ENCODE data around the gene STK24.

Gene STK24

GRCh38 chr13:98532254-98532653 lies 44.7 kb downstream of the STK24 start:
- H3K27ac ChIP-seq (ENCODE audit: low read depth, low read length, severe bottlenecking): no peak overlapping the region
- 100% methylated on average over 1 to 2 of the region's 3 CpGs for WGBS, 2 experiments (ENCODE audit: insufficient coverage in 2 of 2)
- no peak overlapping the region for H3K4me3 ChIP-seq (ENCODE audit: extremely low read depth, insufficient read depth, low read length, poor library complexity, severe bottlenecking)
- H3K36me3 ChIP-seq (ENCODE audit: control insufficient read depth, insufficient read depth, low read length): peaks cover 9% of the 10 kb centered on the region
- no peaks in the 10 kb centered on the region for H3K9me3 ChIP-seq (ENCODE audit: control insufficient read depth, low read length)
- H3K4me1 ChIP-seq (ENCODE audit: control insufficient read depth, insufficient read depth, low read length, poor library complexity, severe bottlenecking): no peaks in the 10 kb centered on the region

- Histone ChIP-seq H3K4me3 (ENCODE audit: extremely low read depth, insufficient read depth, low read length, poor library complexity, severe bottlenecking) (no peak overlapping the region), H3K4me1 (ENCODE audit: control insufficient read depth, insufficient read depth, low read length, poor library complexity, severe bottlenecking) (no peaks in the 10 kb centered on the region), H3K9me3 (ENCODE audit: control insufficient read depth, low read length) (no peaks in the 10 kb centered on the region), H3K36me3 (ENCODE audit: control insufficient read depth, insufficient read depth, low read length) (peaks cover 9% of the 10 kb centered on the region), H3K27ac (ENCODE audit: low read depth, low read length, severe bottlenecking) (no peak overlapping the region)
- 92 to 95% methylated on average over 7 of the region's 7 CpGs for WGBS, 2 experiments (ENCODE audit: insufficient coverage in 2 of 2)
Measured at GRCh38 chr13:98530217-98530616, 46.7 kb downstream of the STK24 start.

GRCh38 chr13:98529171-98529570 lies 47.7 kb downstream of the STK24 start:
- Histone ChIP-seq H3K4me1 (ENCODE audit: control insufficient read depth, insufficient read depth, low read length, poor library complexity, severe bottlenecking) (no peaks in the 10 kb centered on the region), H3K27ac (ENCODE audit: low read depth, low read length, severe bottlenecking) (no peak overlapping the region), H3K36me3 (ENCODE audit: control insufficient read depth, insufficient read depth, low read length) (peaks cover 12% of the 10 kb centered on the region), H3K9me3 (ENCODE audit: control insufficient read depth, low read length) (no peaks in the 10 kb centered on the region), H3K4me3 (ENCODE audit: extremely low read depth, insufficient read depth, low read length, poor library complexity, severe bottlenecking) (no peak overlapping the region)
- 95% methylated on average over 8 of the region's 8 CpGs for WGBS, 2 experiments (ENCODE audit: insufficient coverage in 2 of 2)

GRCh38 chr13:98528663-98529064 lies 48.2 kb downstream of the STK24 start:
- Histone ChIP-seq H3K36me3 (ENCODE audit: control insufficient read depth, insufficient read depth, low read length) (peaks cover 12% of the 10 kb centered on the region), H3K27ac (ENCODE audit: low read depth, low read length, severe bottlenecking) (no peak overlapping the region), H3K4me3 (ENCODE audit: extremely low read depth, insufficient read depth, low read length, poor library complexity, severe bottlenecking) (no peak overlapping the region), H3K4me1 (ENCODE audit: control insufficient read depth, insufficient read depth, low read length, poor library complexity, severe bottlenecking) (no peaks in the 10 kb centered on the region), H3K9me3 (ENCODE audit: control insufficient read depth, low read length) (no peaks in the 10 kb centered on the region)
- 94 to 98% methylated on average over 4 to 8 of the region's 8 CpGs for WGBS, 2 experiments (ENCODE audit: insufficient coverage in 2 of 2)

GRCh38 chr13:98527526-98527925 lies 49.4 kb downstream of the STK24 start:
- H3K4me1 ChIP-seq (ENCODE audit: control insufficient read depth, insufficient read depth, low read length, poor library complexity, severe bottlenecking): peaks cover 7% of the 10 kb centered on the region
- H3K36me3 ChIP-seq (ENCODE audit: control insufficient read depth, insufficient read depth, low read length): peaks cover 12% of the 10 kb centered on the region
- H3K4me3 ChIP-seq (ENCODE audit: extremely low read depth, insufficient read depth, low read length, poor library complexity, severe bottlenecking): no peak overlapping the region
- no peaks in the 10 kb centered on the region for H3K9me3 ChIP-seq (ENCODE audit: control insufficient read depth, low read length)
- WGBS, 2 experiments (ENCODE audit: insufficient coverage in 2 of 2): 81 to 92% methylated on average over 8 to 13 of the region's 13 CpGs
- H3K27ac ChIP-seq (ENCODE audit: low read depth, low read length, severe bottlenecking): no peak overlapping the region

- no peak overlapping the region for H3K27ac ChIP-seq (ENCODE audit: low read depth, low read length, severe bottlenecking)
- peaks cover 17% of the 10 kb centered on the region for H3K4me1 ChIP-seq (ENCODE audit: control insufficient read depth, insufficient read depth, low read length, poor library complexity, severe bottlenecking)
- 88% methylated on average over 1 of the region's 2 CpGs; no CpG with 5 or more reads in 1 of the 2 experiments for WGBS, 2 experiments (ENCODE audit: insufficient coverage in 2 of 2)
- H3K4me3 ChIP-seq (ENCODE audit: extremely low read depth, insufficient read depth, low read length, poor library complexity, severe bottlenecking): no peak overlapping the region
- no peaks in the 10 kb centered on the region for H3K9me3 ChIP-seq (ENCODE audit: control insufficient read depth, low read length)
- peaks cover 12% of the 10 kb centered on the region for H3K36me3 ChIP-seq (ENCODE audit: control insufficient read depth, insufficient read depth, low read length)
Measured at GRCh38 chr13:98526182-98526512, 50.8 kb downstream of the STK24 start.

GRCh38 chr13:98525456-98526181 lies 51.3 kb downstream of the STK24 start:
- H3K4me3 ChIP-seq (ENCODE audit: extremely low read depth, insufficient read depth, low read length, poor library complexity, severe bottlenecking): no peak overlapping the region
- 88 to 90% methylated on average over 7 to 8 of the region's 18 CpGs for WGBS, 2 experiments (ENCODE audit: insufficient coverage in 2 of 2)
- H3K9me3 ChIP-seq (ENCODE audit: control insufficient read depth, low read length): no peaks in the 10 kb centered on the region
- H3K27ac ChIP-seq (ENCODE audit: low read depth, low read length, severe bottlenecking): no peak overlapping the region
- peaks cover 22% of the 10 kb centered on the region for H3K4me1 ChIP-seq (ENCODE audit: control insufficient read depth, insufficient read depth, low read length, poor library complexity, severe bottlenecking)
- H3K36me3 ChIP-seq (ENCODE audit: control insufficient read depth, insufficient read depth, low read length): peaks cover 12% of the 10 kb centered on the region

GRCh38 chr13:98524793-98525192 lies 52.1 kb downstream of the STK24 start:
- Histone ChIP-seq H3K9me3 (ENCODE audit: control insufficient read depth, low read length) (no peaks in the 10 kb centered on the region), H3K36me3 (ENCODE audit: control insufficient read depth, insufficient read depth, low read length) (peaks cover 8% of the 10 kb centered on the region), H3K4me3 (ENCODE audit: extremely low read depth, insufficient read depth, low read length, poor library complexity, severe bottlenecking) (no peak overlapping the region), H3K4me1 (ENCODE audit: control insufficient read depth, insufficient read depth, low read length, poor library complexity, severe bottlenecking) (peaks cover 23% of the 10 kb centered on the region), H3K27ac (ENCODE audit: low read depth, low read length, severe bottlenecking) (no peak overlapping the region)
- 94 to 95% methylated on average over 10 to 11 of the region's 11 CpGs for WGBS, 2 experiments (ENCODE audit: insufficient coverage in 2 of 2)

- H3K27ac ChIP-seq (ENCODE audit: low read depth, low read length, severe bottlenecking): no peak overlapping the region
- H3K9me3 ChIP-seq (ENCODE audit: control insufficient read depth, low read length): no peaks in the 10 kb centered on the region
- peaks cover 23% of the 10 kb centered on the region for H3K4me1 ChIP-seq (ENCODE audit: control insufficient read depth, insufficient read depth, low read length, poor library complexity, severe bottlenecking)
- no peak overlapping the region for H3K4me3 ChIP-seq (ENCODE audit: extremely low read depth, insufficient read depth, low read length, poor library complexity, severe bottlenecking)
- 98 to 100% methylated on average over 5 to 8 of the region's 11 CpGs for WGBS, 2 experiments (ENCODE audit: insufficient coverage in 2 of 2)
- H3K36me3 ChIP-seq (ENCODE audit: control insufficient read depth, insufficient read depth, low read length): peaks cover 8% of the 10 kb centered on the region
Measured at GRCh38 chr13:98524391-98524790, 52.5 kb downstream of the STK24 start.

- peaks cover 23% of the 10 kb centered on the region for H3K4me1 ChIP-seq (ENCODE audit: control insufficient read depth, insufficient read depth, low read length, poor library complexity, severe bottlenecking)
- no peaks in the 10 kb centered on the region for H3K9me3 ChIP-seq (ENCODE audit: control insufficient read depth, low read length)
- H3K27ac ChIP-seq (ENCODE audit: low read depth, low read length, severe bottlenecking): no peak overlapping the region
- no peak overlapping the region for H3K4me3 ChIP-seq (ENCODE audit: extremely low read depth, insufficient read depth, low read length, poor library complexity, severe bottlenecking)
- WGBS, 2 experiments (ENCODE audit: insufficient coverage in 2 of 2): 92 to 97% methylated on average over 13 of the region's 16 CpGs
- H3K36me3 ChIP-seq (ENCODE audit: control insufficient read depth, insufficient read depth, low read length): peaks cover 9% of the 10 kb centered on the region
Measured at GRCh38 chr13:98523455-98524102, 53.3 kb downstream of the STK24 start.

- WGBS, 2 experiments (ENCODE audit: insufficient coverage in 2 of 2): 97% methylated on average over 4 to 5 of the region's 5 CpGs
- Histone ChIP-seq H3K27ac (ENCODE audit: low read depth, low read length, severe bottlenecking) (no peak overlapping the region), H3K9me3 (ENCODE audit: control insufficient read depth, low read length) (no peaks in the 10 kb centered on the region), H3K4me3 (ENCODE audit: extremely low read depth, insufficient read depth, low read length, poor library complexity, severe bottlenecking) (no peak overlapping the region), H3K4me1 (ENCODE audit: control insufficient read depth, insufficient read depth, low read length, poor library complexity, severe bottlenecking) (peaks cover 23% of the 10 kb centered on the region), H3K36me3 (ENCODE audit: control insufficient read depth, insufficient read depth, low read length) (peaks cover 16% of the 10 kb centered on the region)
Measured at GRCh38 chr13:98522371-98522770, 54.5 kb downstream of the STK24 start.
